ENCODE data around the gene RORC. TPM values are rescaled to one million over a fixed set of nuclear protein-coding genes. Genes with fewer than 3 reads are reported as not detected.

Gene RORC
- polyA plus RNA-seq, 6 donors from 2014 or later: 0.08 TPM; not detected in 5

DNA sequence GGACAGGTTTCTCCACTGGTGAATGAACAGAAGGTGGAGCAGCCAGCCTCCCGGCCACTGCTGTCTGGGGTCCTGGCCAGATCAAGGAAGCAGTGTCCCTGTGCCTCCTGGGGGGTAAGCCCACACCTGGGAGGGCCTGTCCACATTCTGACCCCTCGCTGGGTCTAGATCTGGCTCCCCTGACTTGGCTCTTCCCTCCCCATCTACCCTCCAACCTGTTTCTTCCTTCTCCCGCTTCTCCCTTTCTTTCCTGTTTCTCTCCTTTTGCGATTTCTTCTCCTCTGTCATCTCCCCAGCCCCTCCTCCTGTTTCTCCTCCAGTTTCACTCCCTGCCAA lies 378 bp downstream of the RORC start:
- H3K27me3 Mint-ChIP-seq: peaks cover 8 to 35% (median 23%) of the 10 kb centered on the region in 3 donors
- peak overlapping the region in 1 of 6 donors; percentile 26 for H3K27ac Mint-ChIP-seq
- H3K4me3 Mint-ChIP-seq: no peak overlapping the region
- no peaks in the 10 kb centered on the region for H3K36me3 Mint-ChIP-seq
- no peak for DNase-seq
- no peaks in the 10 kb centered on the region for H3K9me3 Mint-ChIP-seq
- ATAC-seq (ENCODE audit: low read depth in 2 of 2): no peak
- H3K4me1 Mint-ChIP-seq: peaks cover 18 to 27% (median 20%) of the 10 kb centered on the region in 3 donors

DNA sequence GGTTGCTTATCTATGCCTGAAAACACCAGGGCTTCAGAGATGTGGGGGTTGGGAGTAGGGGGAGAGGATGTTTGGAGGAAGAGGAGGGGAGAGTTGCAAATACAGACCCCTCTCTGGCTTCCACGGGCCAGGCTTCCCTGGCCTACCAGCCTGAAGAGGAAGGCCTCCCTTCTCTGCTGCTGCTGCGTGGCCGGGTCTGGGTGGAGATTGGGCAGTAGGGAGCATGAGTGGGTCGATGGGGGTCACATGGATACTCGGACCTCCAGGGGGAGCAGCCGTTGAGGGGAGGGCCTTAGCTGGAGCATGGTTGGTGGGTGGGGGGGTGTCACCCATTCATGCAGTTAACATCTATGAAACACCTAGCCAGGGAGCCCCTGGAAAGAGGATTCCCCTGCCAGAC lies 1.5 kb downstream of the RORC start:
- H3K4me3 Mint-ChIP-seq: no peak overlapping the region
- ATAC-seq (ENCODE audit: low read depth in 2 of 2) (no peak), DNase-seq (no peak)
- H3K4me1 Mint-ChIP-seq: peaks cover 18 to 27% (median 20%) of the 10 kb centered on the region in 3 donors
- peak overlapping the region in 1 of 6 donors; percentile 13 for H3K27ac Mint-ChIP-seq
- no peaks in the 10 kb centered on the region for H3K9me3 Mint-ChIP-seq
- H3K27me3 Mint-ChIP-seq: peaks cover 8 to 38% (median 30%) of the 10 kb centered on the region in 3 donors
- no peaks in the 10 kb centered on the region for H3K36me3 Mint-ChIP-seq

DNA sequence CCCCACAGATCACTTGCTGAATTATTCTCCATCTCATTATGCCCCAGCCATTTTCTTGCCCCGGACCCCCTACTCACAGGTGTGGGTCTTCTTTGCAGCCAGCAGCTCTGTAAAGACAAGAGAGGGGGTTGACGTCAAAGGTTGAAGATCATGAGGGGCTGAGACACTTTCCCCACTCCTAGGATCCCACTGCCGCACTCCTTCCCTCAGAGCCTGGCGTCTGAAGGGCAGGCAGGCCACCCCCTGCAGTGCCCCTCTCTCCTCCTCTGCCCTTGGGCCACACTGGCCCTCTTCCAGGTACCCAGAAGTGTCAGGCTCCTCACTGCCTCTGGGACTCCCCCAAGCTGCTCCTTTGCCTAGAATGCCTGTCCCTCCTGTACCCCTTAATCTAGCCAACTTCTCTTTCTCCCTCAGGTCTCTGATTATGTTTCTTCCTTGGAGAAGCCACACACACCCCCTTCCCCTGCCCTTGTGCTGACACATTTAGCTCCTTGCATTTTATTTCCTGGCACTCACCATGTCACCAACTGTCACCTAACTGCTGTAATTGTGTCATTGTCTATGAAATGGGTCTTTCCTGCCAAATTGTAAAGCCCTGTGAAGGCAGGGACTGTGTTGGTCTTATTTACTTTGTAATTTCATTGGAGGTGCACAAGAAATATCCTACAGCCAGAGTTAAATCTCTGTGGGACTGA lies 2.1 kb downstream of the RORC start:
- ATAC-seq (ENCODE audit: low read depth in 2 of 2) (no peak), DNase-seq (no peak)
- Mint-ChIP-seq H3K27me3 (peaks cover 8 to 44% (median 35%) of the 10 kb centered on the region in 3 donors), H3K36me3 (no peaks in the 10 kb centered on the region), H3K27ac (peak overlapping the region in 3 of 6 donors; percentile 13 to 49 (median 23)), H3K4me3 (peak overlapping the region in 1 of 8 donors; percentile 12), H3K9me3 (no peaks in the 10 kb centered on the region), H3K4me1 (peaks cover 18 to 27% (median 20%) of the 10 kb centered on the region in 3 donors)

- Mint-ChIP-seq H3K27me3 (peaks cover 8 to 50% (median 41%) of the 10 kb centered on the region in 3 donors), H3K36me3 (no peaks in the 10 kb centered on the region), H3K27ac (peak overlapping the region in 1 of 6 donors; percentile 49), H3K4me1 (peaks cover 18 to 27% (median 20%) of the 10 kb centered on the region in 3 donors), H3K4me3 (peak overlapping the region in 1 of 8 donors; percentile 12), H3K9me3 (no peaks in the 10 kb centered on the region)
- DNase-seq (no peak), ATAC-seq (ENCODE audit: low read depth in 2 of 2) (no peak)
Measured at GRCh38 chr1:151828921-151829320, 2.7 kb downstream of the RORC start.

GRCh38 chr1:151827853-151828252 lies 3.7 kb downstream of the RORC start:
- no peak for ATAC-seq (ENCODE audit: low read depth in 2 of 2)
- no peaks in the 10 kb centered on the region for H3K9me3 Mint-ChIP-seq
- DNase-seq: no peak
- peaks cover 18 to 27% (median 20%) of the 10 kb centered on the region in 3 donors for H3K4me1 Mint-ChIP-seq
- no peak overlapping the region for H3K4me3 Mint-ChIP-seq
- H3K27ac Mint-ChIP-seq: no peak overlapping the region
- H3K36me3 Mint-ChIP-seq: no peaks in the 10 kb centered on the region
- peaks cover 4 to 47% (median 42%) of the 10 kb centered on the region in 3 donors for H3K27me3 Mint-ChIP-seq

DNA sequence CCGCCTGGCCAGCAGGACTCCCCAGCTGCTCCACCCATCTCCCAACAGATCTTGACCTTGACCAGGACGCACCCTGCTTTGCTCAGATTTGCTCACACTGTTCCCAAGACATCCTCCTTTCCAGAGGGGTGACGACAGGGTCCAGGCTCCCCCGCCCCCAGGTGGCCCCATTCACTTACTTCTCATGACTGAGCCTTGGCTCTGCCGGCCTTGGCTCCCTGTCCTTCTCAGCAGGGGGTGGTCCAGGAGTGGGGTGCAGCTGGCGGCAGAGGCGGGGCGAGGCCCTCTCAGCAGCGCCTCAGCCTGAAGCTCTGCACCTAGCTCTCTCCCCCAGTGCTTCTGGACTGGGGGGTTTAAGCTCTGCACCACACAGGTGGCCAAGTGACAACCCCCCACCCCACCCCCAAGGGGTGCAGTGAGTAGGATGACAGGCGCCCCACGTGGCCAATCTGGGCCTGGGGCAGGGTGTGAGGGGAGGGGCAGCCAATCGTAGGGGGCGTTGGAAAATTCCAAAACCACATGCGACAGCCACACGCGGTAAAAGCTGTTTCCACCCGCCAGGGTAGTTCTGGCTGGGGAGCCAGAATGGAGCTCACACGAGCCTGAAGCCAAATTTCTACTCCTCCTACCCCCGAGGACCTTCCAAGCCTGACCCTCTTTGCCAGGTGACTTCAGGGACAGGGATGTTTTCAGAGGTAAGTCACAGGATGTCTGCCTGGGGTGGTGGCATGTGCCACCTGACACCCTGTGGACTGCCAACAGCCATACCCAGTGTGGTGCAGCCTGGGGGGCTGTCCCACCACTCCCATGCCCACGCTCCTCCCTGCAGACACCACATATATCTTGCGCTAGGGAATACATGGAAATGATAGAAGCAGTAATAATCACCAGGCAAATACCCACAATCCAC lies 5.6 kb downstream of the RORC start:
- peaks cover 14 to 27% (median 18%) of the 10 kb centered on the region in 3 donors for H3K4me1 Mint-ChIP-seq

DNA sequence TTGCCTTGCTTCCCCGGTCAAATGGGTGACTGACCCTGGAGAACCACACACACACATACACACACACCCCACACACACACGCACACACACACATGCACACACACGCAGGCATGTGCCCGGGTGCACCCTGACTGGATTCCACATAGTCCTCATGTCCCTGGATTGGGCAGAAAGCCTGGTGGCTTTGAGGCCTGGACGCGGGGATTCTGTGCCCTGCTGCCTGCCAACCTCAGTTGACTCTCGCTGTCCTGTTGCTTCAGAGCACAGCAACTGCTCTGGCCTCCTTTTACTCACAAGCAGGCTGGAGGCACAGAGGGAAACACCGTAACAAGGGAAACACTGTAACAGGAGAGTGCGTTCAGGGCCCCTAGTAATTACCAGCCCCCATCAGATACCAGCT lies 6.4 kb downstream of the RORC start:
- Mint-ChIP-seq H3K27me3 (peaks cover 4 to 54% (median 34%) of the 10 kb centered on the region in 3 donors), H3K27ac (no peak overlapping the region), H3K4me1 (peaks cover 11 to 21% (median 18%) of the 10 kb centered on the region in 3 donors), H3K4me3 (no peak overlapping the region), H3K9me3 (no peaks in the 10 kb centered on the region), H3K36me3 (no peaks in the 10 kb centered on the region)
- ATAC-seq (ENCODE audit: low read depth in 2 of 2): no peak
- no peak for DNase-seq

More for the DNA sequence above, 5.6 kb downstream of the RORC start:
- DNase-seq (no peak), ATAC-seq (ENCODE audit: low read depth in 2 of 2) (no peak)
- no peaks in the 10 kb centered on the region for H3K9me3 Mint-ChIP-seq
- no peak overlapping the region for H3K27ac Mint-ChIP-seq
- H3K27me3 Mint-ChIP-seq: peaks cover 4 to 55% (median 35%) of the 10 kb centered on the region in 3 donors
- no peak overlapping the region for H3K4me3 Mint-ChIP-seq
- H3K36me3 Mint-ChIP-seq: no peaks in the 10 kb centered on the region

GRCh38 chr1:151823175-151823574 lies 8.4 kb downstream of the RORC start:
- Mint-ChIP-seq H3K27ac (no peak overlapping the region), H3K4me3 (no peak overlapping the region), H3K9me3 (no peaks in the 10 kb centered on the region), H3K27me3 (peaks cover 4 to 38% (median 23%) of the 10 kb centered on the region in 3 donors), H3K4me1 (peaks cover 0 to 3% (median 3%) of the 10 kb centered on the region in 3 donors), H3K36me3 (no peaks in the 10 kb centered on the region)
- ATAC-seq (ENCODE audit: low read depth in 2 of 2) (no peak), DNase-seq (no peak)

- no peak overlapping the region for H3K4me3 Mint-ChIP-seq
- peak overlapping the region in 1 of 6 donors; percentile 81 for H3K27ac Mint-ChIP-seq
- H3K9me3 Mint-ChIP-seq: no peaks in the 10 kb centered on the region
- DNase-seq (no peak), ATAC-seq (ENCODE audit: low read depth in 2 of 2) (no peak)
- no peaks in the 10 kb centered on the region for H3K36me3 Mint-ChIP-seq
- H3K4me1 Mint-ChIP-seq: peaks cover 0 to 5% (median 0%) of the 10 kb centered on the region in 3 donors
- peaks cover 4 to 35% (median 16%) of the 10 kb centered on the region in 3 donors for H3K27me3 Mint-ChIP-seq
Measured at GRCh38 chr1:151822404-151822803, 9.2 kb downstream of the RORC start.

- Mint-ChIP-seq H3K4me3 (no peak overlapping the region), H3K4me1 (peaks cover 2 to 11% (median 4%) of the 10 kb centered on the region in 3 donors), H3K27me3 (peaks cover 7 to 38% (median 23%) of the 10 kb centered on the region in 3 donors), H3K36me3 (no peaks in the 10 kb centered on the region), H3K9me3 (no peaks in the 10 kb centered on the region), H3K27ac (peak overlapping the region in 1 of 6 donors; percentile 84)
- DNase-seq (no peak), ATAC-seq (ENCODE audit: low read depth in 2 of 2) (peak in 1 of 2 donors; percentile 35)
Measured at GRCh38 chr1:151820940-151821339, 10.7 kb downstream of the RORC start.

- Mint-ChIP-seq H3K4me3 (no peak overlapping the region), H3K27ac (no peak overlapping the region), H3K4me1 (peaks cover 4 to 13% (median 7%) of the 10 kb centered on the region in 3 donors), H3K9me3 (no peaks in the 10 kb centered on the region), H3K27me3 (peaks cover 8 to 31% (median 22%) of the 10 kb centered on the region in 3 donors), H3K36me3 (no peaks in the 10 kb centered on the region)
- ATAC-seq (ENCODE audit: low read depth in 2 of 2) (no peak), DNase-seq (no peak)
Measured at GRCh38 chr1:151819976-151820623, 11.5 kb downstream of the RORC start.

DNA sequence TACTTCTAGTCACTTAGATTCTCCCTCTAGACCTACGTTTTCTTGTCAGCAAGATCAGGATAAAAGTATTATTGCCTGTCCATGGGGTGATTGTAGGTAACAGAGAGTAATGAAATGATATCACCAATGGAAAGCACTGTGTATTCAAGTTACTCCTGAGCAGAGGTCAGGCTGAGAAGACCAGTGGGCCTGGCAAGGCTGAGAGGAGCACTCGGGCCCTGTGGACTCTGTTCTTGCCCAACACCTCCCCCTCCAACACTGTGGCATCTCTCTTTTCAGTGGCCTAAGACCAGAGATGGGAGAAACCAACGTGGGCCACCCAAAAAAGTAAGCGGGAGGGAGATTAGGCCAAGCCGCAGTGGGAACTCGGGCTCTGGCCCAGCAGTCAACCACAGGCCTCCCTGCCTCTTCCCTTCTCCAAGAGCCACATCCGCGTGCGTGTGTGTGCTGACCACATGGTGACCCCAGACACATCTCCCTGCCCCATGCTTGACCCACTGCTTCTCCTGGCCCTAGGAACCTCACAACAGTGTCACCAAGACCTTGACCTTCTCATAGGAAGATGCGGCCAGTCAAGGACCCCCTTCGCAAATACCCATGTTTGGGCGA lies 12.3 kb downstream of the RORC start:
- Mint-ChIP-seq H3K27ac (peak overlapping the region in 1 of 6 donors; percentile 56), H3K9me3 (no peaks in the 10 kb centered on the region), H3K36me3 (no peaks in the 10 kb centered on the region), H3K4me1 (peaks cover 4 to 13% (median 7%) of the 10 kb centered on the region in 3 donors), H3K27me3 (peaks cover 8 to 28% (median 21%) of the 10 kb centered on the region in 3 donors), H3K4me3 (no peak overlapping the region)
- DNase-seq (no peak), ATAC-seq (ENCODE audit: low read depth in 2 of 2) (no peak)

GRCh38 chr1:151817353-151817730 lies 14.3 kb downstream of the RORC start:
- H3K4me1 Mint-ChIP-seq: peaks cover 4 to 14% (median 7%) of the 10 kb centered on the region in 3 donors

More at GRCh38 chr1:151817353-151817730, 14.3 kb downstream of the RORC start:
- no peaks in the 10 kb centered on the region for H3K9me3 Mint-ChIP-seq
- H3K27ac Mint-ChIP-seq: no peak overlapping the region
- no peak overlapping the region for H3K4me3 Mint-ChIP-seq
- ATAC-seq (ENCODE audit: low read depth in 2 of 2) (peak in 1 of 2 donors; percentile 30), DNase-seq (no peak)
- peaks cover 8 to 22% (median 13%) of the 10 kb centered on the region in 3 donors for H3K27me3 Mint-ChIP-seq
- no peaks in the 10 kb centered on the region for H3K36me3 Mint-ChIP-seq
